ENCODE data around the gene CCL25. TPM values are rescaled to one million over a fixed set of nuclear protein-coding genes. Genes with fewer than 3 reads are reported as not detected.

The CCL25 gene
- total RNA-seq, 1 experiment from 2014 or later: not detected

DNA sequence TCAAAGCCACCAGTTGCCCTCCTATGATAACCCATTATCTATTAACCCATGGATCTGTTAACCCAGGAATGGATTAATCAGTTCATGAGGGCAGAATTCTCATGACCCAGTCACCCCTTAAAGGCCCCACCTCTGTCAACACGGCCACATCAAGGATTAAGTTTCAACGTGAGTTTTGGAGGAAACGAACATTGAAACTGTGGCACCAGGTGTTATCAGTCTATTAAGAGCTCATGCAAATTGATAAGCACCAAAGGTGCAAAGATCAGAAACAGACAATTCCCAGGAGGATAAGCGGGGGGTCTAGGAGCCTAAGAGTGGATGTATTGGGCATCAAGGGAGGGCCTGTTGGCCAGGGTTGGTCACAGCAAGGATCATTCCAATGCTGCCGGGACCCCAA, 27.2 kb upstream of the CCL25 start:
- Histone ChIP-seq H3K9ac (ENCODE audit: low read length) (no peak overlapping the region), H3K36me3 (ENCODE audit: control insufficient read depth in 1 of 2, insufficient read depth in 2 of 2, low read length in 2 of 2) (no peaks in the 10 kb centered on the region), H3K27ac (ENCODE audit: low read depth, low read length) (no peak overlapping the region), H3K9me2 (ENCODE audit: insufficient read depth) (no peaks in the 10 kb centered on the region), H3K27me3 (ENCODE audit: insufficient read depth, low read length) (no peaks in the 10 kb centered on the region), H3K4me3 (replicated peaks in 1 of 2; ENCODE audit: low read depth in 1 of 2, low read length in 2 of 2) (no peak overlapping the region), H3K9me3 (ENCODE audit: control insufficient read depth in 1 of 2, insufficient read depth in 1 of 2, low read depth in 1 of 2, low read length in 2 of 2) (no peaks in the 10 kb centered on the region), H3K79me2 (ENCODE audit: insufficient read depth, low read length) (no peaks in the 10 kb centered on the region), H3K4me1 (ENCODE audit: control insufficient read depth in 1 of 2, insufficient read depth in 2 of 2, low read length in 2 of 2) (peaks cover 5 to 11% of the 10 kb centered on the region in 2 experiments; a peak in 3 of 4 replicates), H4K20me1 (ENCODE audit: insufficient read depth) (no peaks in the 10 kb centered on the region), H2AFZ (ENCODE audit: low read depth, low read length, poor library complexity, severe bottlenecking) (no peak overlapping the region), H3K4me2 (ENCODE audit: low read length) (no peak overlapping the region)
- ATAC-seq (no peak), DNase-seq (ENCODE audit: low read depth, low spot score) (no peak)
- RAD21 ChIA-PET (ENCODE audit: low non-redundant PET in 1 of 2, low total read pairs in 2 of 2, uncharacterized antibody in 2 of 2, unreplicated experiment in 2 of 2): no interaction called here
- POLR2A ChIA-PET: no interaction called here
- intact Hi-C loops (cut with micrococcal nuclease): no loop called here
- no TSS peak for BruUV-seq (replicated peaks)
- CTCF ChIA-PET: no interaction called here
- TF ChIP-seq CBX3 (IDR thresholded peaks at IDR 0.05; ENCODE audit: low read depth): no peak
- no peak for TF ChIP-seq ZNF274 (IDR thresholded peaks at IDR 0.05; ENCODE audit: low read depth, low read length)
- TF ChIP-seq, protein P1, sequence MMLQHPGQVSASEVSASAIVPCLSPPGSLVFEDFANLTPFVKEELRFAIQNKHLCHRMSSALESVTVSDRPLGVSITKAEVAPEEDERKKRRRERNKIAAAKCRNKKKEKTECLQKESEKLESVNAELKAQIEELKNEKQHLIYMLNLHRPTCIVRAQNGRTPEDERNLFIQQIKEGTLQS (IDR thresholded peaks at IDR 0.05): no peak
- no peak for TF ChIP-seq EGR1 (IDR thresholded peaks at IDR 0.05; ENCODE audit: low read depth)
- no peak for TF ChIP-seq ELF1 (IDR thresholded peaks at IDR 0.05; ENCODE audit: borderline replicate concordance, low read depth)
- no peak for TF ChIP-seq YY1 (IDR thresholded peaks at IDR 0.05; ENCODE audit: extremely low read depth, insufficient replicate concordance, low read depth, low read length)
- no peak for TF ChIP-seq SP1 (IDR thresholded peaks at IDR 0.05; ENCODE audit: low read depth)
- TF ChIP-seq, protein P2, sequence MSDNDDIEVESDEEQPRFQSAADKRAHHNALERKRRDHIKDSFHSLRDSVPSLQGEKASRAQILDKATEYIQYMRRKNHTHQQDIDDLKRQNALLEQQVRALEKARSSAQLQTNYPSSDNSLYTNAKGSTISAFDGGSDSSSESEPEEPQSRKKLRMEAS (IDR thresholded peaks at IDR 0.05): no peak
- TF ChIP-seq, protein P3, sequence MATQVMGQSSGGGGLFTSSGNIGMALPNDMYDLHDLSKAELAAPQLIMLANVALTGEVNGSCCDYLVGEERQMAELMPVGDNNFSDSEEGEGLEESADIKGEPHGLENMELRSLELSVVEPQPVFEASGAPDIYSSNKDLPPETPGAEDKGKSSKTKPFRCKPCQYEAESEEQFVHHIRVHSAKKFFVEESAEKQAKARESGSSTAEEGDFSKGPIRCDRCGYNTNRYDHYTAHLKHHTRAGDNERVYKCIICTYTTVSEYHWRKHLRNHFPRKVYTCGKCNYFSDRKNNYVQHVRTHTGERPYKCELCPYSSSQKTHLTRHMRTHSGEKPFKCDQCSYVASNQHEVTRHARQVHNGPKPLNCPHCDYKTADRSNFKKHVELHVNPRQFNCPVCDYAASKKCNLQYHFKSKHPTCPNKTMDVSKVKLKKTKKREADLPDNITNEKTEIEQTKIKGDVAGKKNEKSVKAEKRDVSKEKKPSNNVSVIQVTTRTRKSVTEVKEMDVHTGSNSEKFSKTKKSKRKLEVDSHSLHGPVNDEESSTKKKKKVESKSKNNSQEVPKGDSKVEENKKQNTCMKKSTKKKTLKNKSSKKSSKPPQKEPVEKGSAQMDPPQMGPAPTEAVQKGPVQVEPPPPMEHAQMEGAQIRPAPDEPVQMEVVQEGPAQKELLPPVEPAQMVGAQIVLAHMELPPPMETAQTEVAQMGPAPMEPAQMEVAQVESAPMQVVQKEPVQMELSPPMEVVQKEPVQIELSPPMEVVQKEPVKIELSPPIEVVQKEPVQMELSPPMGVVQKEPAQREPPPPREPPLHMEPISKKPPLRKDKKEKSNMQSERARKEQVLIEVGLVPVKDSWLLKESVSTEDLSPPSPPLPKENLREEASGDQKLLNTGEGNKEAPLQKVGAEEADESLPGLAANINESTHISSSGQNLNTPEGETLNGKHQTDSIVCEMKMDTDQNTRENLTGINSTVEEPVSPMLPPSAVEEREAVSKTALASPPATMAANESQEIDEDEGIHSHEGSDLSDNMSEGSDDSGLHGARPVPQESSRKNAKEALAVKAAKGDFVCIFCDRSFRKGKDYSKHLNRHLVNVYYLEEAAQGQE (IDR thresholded peaks at IDR 0.05; ENCODE audit: low read depth): no peak
- no peak for TF ChIP-seq SRF (IDR thresholded peaks at IDR 0.05; ENCODE audit: low read depth)
- no peak for TF ChIP-seq POLR2A (IDR thresholded peaks at IDR 0.05; ENCODE audit: borderline replicate concordance, extremely low read depth, insufficient read depth, insufficient read length)
- TF ChIP-seq, protein P4, sequence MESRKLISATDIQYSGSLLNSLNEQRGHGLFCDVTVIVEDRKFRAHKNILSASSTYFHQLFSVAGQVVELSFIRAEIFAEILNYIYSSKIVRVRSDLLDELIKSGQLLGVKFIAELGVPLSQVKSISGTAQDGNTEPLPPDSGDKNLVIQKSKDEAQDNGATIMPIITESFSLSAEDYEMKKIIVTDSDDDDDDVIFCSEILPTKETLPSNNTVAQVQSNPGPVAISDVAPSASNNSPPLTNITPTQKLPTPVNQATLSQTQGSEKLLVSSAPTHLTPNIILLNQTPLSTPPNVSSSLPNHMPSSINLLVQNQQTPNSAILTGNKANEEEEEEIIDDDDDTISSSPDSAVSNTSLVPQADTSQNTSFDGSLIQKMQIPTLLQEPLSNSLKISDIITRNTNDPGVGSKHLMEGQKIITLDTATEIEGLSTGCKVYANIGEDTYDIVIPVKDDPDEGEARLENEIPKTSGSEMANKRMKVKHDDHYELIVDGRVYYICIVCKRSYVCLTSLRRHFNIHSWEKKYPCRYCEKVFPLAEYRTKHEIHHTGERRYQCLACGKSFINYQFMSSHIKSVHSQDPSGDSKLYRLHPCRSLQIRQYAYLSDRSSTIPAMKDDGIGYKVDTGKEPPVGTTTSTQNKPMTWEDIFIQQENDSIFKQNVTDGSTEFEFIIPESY (IDR thresholded peaks at IDR 0.05; ENCODE audit: extremely low read depth, insufficient replicate concordance, low read length): no peak
- TF ChIP-seq EZH2phosphoT487 (IDR thresholded peaks at IDR 0.05; ENCODE audit: borderline replicate concordance): no peak
- no peak for TF ChIP-seq ZFX (IDR thresholded peaks at IDR 0.05)
- TF ChIP-seq EZH2 (IDR thresholded peaks at IDR 0.05): no peak
- no peak for TF ChIP-seq RAD21 (IDR thresholded peaks at IDR 0.05; ENCODE audit: low read depth)
- TF ChIP-seq JUND (IDR thresholded peaks at IDR 0.05): no peak
- no peak for TF ChIP-seq TCF7L2 (IDR thresholded peaks at IDR 0.05; ENCODE audit: borderline replicate concordance, extremely low read depth, insufficient read depth, insufficient read length)
- TF ChIP-seq SIN3A (IDR thresholded peaks at IDR 0.05; ENCODE audit: low read depth): no peak
- no peak for TF ChIP-seq POLR2AphosphoS5 (IDR thresholded peaks at IDR 0.05; ENCODE audit: low read depth, low read length)

Data from HCT116 (cell line).